ENCODE data around the gene TNPO2. TPM values are rescaled to one million over a fixed set of nuclear protein-coding genes. Genes with fewer than 3 reads are reported as not detected.
A peak's percentile ranks its signal among the peaks of the same experiment; 100 is the strongest.

The TNPO2 gene
- total RNA-seq, 2 donors from 2014 or later: 15.0 to 35.6 TPM

DNA sequence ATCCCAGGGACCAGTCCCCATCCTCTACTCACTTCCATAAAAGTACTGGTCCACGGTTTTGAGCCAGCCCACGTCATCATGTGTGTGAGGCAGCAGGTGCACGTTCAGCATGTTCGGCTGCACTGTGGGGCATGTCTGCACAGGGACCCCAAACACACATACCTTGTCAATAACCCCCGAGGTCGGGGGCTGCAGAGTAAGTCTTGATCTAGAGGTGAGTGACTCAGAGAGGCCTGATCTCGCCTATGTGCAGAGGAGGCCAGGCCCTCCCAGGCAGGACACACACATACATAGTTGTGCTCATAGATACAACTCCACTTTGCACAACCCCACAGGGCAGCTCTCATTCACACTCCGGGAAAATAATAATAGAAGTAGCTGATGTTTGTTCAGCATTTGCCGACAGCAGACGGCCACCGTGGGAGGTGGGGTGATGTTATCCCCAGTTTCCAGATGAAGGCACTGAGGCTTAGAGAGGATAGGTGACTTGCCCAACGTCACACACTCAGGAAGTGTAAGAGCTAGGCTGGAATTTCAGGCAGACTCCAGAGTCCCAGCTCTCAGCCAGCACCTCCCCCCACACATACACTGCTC is 58.0 kb downstream of the TNPO2 start:
- peak overlapping the region in 1 of 2 donors; percentile 72 for H3K4me3 ChIP-seq
- DNase-seq (no peak), ATAC-seq (peak; percentile 1)
- 21 to 38% methylated on average over 11 to 12 of the region's 12 CpGs for WGBS, 2 donors
- intact Hi-C loops (cut with DNase I): no loop called here
- H3K36me3 ChIP-seq (replicated peaks in 1 of 2; ENCODE audit: insufficient read depth in 1 of 2, low read depth in 2 of 2): peaks cover 7 to 13% of the 10 kb centered on the region in 2 donors
- H3K27me3 ChIP-seq: no peaks in the 10 kb centered on the region
- TF ChIP-seq POLR2A (IDR thresholded peaks at IDR 0.05): no peak
- TF ChIP-seq, protein P1, sequence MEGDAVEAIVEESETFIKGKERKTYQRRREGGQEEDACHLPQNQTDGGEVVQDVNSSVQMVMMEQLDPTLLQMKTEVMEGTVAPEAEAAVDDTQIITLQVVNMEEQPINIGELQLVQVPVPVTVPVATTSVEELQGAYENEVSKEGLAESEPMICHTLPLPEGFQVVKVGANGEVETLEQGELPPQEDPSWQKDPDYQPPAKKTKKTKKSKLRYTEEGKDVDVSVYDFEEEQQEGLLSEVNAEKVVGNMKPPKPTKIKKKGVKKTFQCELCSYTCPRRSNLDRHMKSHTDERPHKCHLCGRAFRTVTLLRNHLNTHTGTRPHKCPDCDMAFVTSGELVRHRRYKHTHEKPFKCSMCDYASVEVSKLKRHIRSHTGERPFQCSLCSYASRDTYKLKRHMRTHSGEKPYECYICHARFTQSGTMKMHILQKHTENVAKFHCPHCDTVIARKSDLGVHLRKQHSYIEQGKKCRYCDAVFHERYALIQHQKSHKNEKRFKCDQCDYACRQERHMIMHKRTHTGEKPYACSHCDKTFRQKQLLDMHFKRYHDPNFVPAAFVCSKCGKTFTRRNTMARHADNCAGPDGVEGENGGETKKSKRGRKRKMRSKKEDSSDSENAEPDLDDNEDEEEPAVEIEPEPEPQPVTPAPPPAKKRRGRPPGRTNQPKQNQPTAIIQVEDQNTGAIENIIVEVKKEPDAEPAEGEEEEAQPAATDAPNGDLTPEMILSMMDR (IDR thresholded peaks at IDR 0.05): no peak
- no peaks in the 10 kb centered on the region for H3K9me3 ChIP-seq
- H3K27ac ChIP-seq: peak overlapping the region in 1 of 4 donors; percentile 69
- H3K4me1 ChIP-seq: peaks cover 41% of the 10 kb centered on the region

DNA sequence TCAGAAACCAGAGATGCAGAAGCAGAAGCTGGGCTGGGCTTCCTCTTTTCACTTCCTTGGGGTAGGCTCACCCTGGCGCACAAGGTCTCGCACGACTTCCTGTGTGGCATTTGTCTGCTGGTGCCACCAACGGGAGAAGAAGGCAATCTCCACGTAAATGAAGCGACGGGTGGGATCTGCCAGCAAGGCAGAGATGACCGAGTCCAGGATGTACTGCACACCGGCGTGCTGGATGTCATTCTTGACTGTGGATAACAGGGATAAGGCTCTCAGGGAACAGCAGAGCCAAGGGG is 58.5 kb downstream of the TNPO2 start:
- no peak for ATAC-seq
- H3K36me3 ChIP-seq (replicated peaks in 1 of 2; ENCODE audit: insufficient read depth in 1 of 2, low read depth in 2 of 2): peaks cover 7 to 13% of the 10 kb centered on the region in 2 donors
- TF ChIP-seq POLR2A (IDR thresholded peaks at IDR 0.05): peak in 1 of 3 donors; percentile 11
- TF ChIP-seq, protein P1 (IDR thresholded peaks at IDR 0.05): no peak
- peaks cover 36% of the 10 kb centered on the region for H3K4me1 ChIP-seq
- 78 to 85% methylated on average over 10 of the region's 10 CpGs for WGBS, 2 donors
- no peak overlapping the region for H3K27ac ChIP-seq
- H3K9me3 ChIP-seq: no peaks in the 10 kb centered on the region
- H3K4me3 ChIP-seq: no peak overlapping the region
- H3K27me3 ChIP-seq: no peaks in the 10 kb centered on the region
- peak in 1 of 4 donors; percentile 70 for DNase-seq
- intact Hi-C loops (cut with DNase I): no loop called here

DNA sequence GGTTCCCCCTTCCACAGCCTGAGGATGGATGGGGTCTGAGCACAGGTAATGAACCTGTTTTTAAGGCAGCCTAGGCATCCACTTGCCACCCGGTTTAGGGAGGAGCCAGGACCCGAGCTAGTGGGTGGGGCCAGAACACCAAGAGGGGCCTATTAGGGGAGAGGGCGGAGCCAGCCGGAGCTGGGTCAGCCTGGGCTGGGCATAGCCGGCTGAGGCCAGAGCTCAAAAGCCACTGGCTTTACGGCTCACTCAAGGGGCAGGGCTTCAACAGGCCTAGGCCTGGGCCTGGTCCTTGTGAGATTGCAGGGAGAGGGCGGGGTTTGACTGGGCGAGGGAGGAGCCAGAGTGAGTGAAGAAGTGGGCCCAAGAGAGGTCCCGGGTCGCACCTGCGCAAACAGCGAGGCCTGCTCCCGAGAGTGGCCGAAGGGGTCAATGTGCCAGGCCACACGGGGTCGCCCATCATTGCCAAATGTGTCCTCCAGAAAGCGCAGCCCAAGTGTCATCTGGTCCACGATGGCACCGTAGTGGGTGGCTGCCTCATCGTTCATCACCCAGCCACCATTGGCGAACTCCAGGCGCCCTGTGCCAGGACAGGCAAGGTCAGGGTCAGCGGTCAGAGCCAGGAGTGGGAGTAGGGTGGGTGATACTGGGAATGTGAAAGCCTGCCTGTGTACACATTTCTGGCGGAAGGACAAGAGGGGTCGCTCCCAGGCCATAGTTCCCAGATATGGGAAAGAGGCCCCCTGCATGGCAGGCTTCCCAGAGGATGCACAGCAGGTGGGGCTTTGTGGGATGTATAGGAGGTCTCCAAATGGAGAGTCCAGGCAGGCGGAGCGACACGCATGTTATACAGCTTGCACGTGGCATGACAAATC is 59.1 kb downstream of the TNPO2 start:
- H3K27ac ChIP-seq: no peak overlapping the region
- intact Hi-C loops (cut with DNase I): no loop called here
- peaks cover 31% of the 10 kb centered on the region for H3K4me1 ChIP-seq
- H3K27me3 ChIP-seq: no peaks in the 10 kb centered on the region
- TF ChIP-seq POLR2A (IDR thresholded peaks at IDR 0.05): no peak
- TF ChIP-seq, protein P1 (IDR thresholded peaks at IDR 0.05): no peak
- no peak overlapping the region for H3K4me3 ChIP-seq
- ATAC-seq: no peak
- WGBS, 2 donors: 86 to 88% methylated on average over 22 to 29 of the region's 29 CpGs
- H3K9me3 ChIP-seq: no peaks in the 10 kb centered on the region
- no peak for DNase-seq
- peaks cover 7 to 16% of the 10 kb centered on the region in 2 donors for H3K36me3 ChIP-seq (replicated peaks in 1 of 2; ENCODE audit: insufficient read depth in 1 of 2, low read depth in 2 of 2)

GRCh38 chr19:12660980-12661379 is 62.8 kb downstream of the TNPO2 start:
- intact Hi-C loops (cut with DNase I): no loop called here
- ATAC-seq (no peak), DNase-seq (no peak)
- H3K4me3 ChIP-seq: no peak overlapping the region
- peaks cover 7% of the 10 kb centered on the region for H3K4me1 ChIP-seq
- no peak overlapping the region for H3K27ac ChIP-seq
- TF ChIP-seq, protein P1 (IDR thresholded peaks at IDR 0.05): no peak
- no peak for TF ChIP-seq POLR2A (IDR thresholded peaks at IDR 0.05)
- 87 to 95% methylated on average over 12 of the region's 12 CpGs for WGBS, 2 donors
- H3K36me3 ChIP-seq (replicated peaks in 1 of 2; ENCODE audit: insufficient read depth in 1 of 2, low read depth in 2 of 2): peaks cover 7 to 16% of the 10 kb centered on the region in 2 donors
- no peaks in the 10 kb centered on the region for H3K27me3 ChIP-seq
- H3K9me3 ChIP-seq: no peaks in the 10 kb centered on the region

Data from body of pancreas (tissue), 4 donors.